Keratinocyte (primary cell): ENCODE data around the gene UGT1A10.

Experiments
- EZH2 ChIP-seq: IDR thresholded peaks from one replicate; pipeline ENCODE4 v1.6.1; 2012; ENCODE audit warnings: inconsistent platforms, mild to moderate bottlenecking, low read length, moderate library complexity
- TF ChIP-seq, protein P1 (sequence below), 3 experiments: IDR thresholded peaks in 1 of 3; conservative IDR thresholded peaks in 1 of 3; optimal IDR thresholded peaks in 1 of 3; 2 replicates in 2 of 3; 3 replicates in 1 of 3; pipeline versions ENCODE3 to v1.5.1; 2011; ENCODE audit warnings: low read length in 3 of 3, mild to moderate bottlenecking in 3 of 3, moderate library complexity in 2 of 3, control low read depth in 1 of 3, inconsistent platforms in 1 of 3; ENCODE audit not compliant: insufficient read depth in 2 of 3; ENCODE audit errors: extremely low read depth in 1 of 3

DNA sequence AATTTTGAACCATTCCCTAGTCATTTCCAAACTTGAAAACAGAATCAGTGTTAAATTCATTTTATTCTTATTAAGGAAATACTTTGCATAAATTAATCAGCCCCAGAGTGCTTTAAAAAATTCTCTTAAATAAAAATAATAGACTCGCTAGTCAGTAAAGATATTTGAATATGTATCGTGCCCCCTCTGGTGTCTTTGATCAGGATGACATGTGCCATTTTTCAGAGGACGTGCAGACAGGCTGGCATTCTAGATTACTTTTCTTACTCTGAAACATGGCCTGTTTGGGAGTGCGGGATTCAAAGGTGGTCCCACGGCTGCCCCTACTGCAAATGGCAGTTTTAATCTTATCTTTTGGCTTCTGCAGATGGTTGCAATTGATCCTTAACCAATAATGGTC is 136.3 kb downstream of the UGT1A10 start:
- TF ChIP-seq, protein P1, sequence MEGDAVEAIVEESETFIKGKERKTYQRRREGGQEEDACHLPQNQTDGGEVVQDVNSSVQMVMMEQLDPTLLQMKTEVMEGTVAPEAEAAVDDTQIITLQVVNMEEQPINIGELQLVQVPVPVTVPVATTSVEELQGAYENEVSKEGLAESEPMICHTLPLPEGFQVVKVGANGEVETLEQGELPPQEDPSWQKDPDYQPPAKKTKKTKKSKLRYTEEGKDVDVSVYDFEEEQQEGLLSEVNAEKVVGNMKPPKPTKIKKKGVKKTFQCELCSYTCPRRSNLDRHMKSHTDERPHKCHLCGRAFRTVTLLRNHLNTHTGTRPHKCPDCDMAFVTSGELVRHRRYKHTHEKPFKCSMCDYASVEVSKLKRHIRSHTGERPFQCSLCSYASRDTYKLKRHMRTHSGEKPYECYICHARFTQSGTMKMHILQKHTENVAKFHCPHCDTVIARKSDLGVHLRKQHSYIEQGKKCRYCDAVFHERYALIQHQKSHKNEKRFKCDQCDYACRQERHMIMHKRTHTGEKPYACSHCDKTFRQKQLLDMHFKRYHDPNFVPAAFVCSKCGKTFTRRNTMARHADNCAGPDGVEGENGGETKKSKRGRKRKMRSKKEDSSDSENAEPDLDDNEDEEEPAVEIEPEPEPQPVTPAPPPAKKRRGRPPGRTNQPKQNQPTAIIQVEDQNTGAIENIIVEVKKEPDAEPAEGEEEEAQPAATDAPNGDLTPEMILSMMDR (optimal IDR thresholded peaks at IDR 0.05 in 1 of 3, IDR thresholded peaks at IDR 0.05 in 1 of 3, conservative IDR thresholded peaks at IDR 0.05 in 1 of 3; ENCODE audit: extremely low read depth in 1 of 3, insufficient read depth in 2 of 3, low read length in 3 of 3): no peak
- TF ChIP-seq EZH2: no peak
